OCI-LY1 (cell line): ENCODE results near the gene TESK2.

Source experiments
- EZH2 ChIP-seq: fragments of 200-600 bp; sonication (generic), shearing (Covaris generic); IDR thresholded peaks from 2 replicates; pipeline ENCODE4 v1.8.0; 2017; ENCODE audit warnings: borderline replicate concordance, mixed run types, mild to moderate bottlenecking, antibody characterized with exemption, low read length, moderate library complexity, mixed read lengths
- TF ChIP-seq, protein P1 (sequence below): fragments of 200-600 bp; sonication (generic), shearing (Covaris generic); IDR thresholded peaks from 2 replicates; pipeline ENCODE4 v1.5.1; 2017; ENCODE audit warnings: mild to moderate bottlenecking, antibody characterized with exemption, low read length, moderate library complexity, mixed read lengths

DNA sequence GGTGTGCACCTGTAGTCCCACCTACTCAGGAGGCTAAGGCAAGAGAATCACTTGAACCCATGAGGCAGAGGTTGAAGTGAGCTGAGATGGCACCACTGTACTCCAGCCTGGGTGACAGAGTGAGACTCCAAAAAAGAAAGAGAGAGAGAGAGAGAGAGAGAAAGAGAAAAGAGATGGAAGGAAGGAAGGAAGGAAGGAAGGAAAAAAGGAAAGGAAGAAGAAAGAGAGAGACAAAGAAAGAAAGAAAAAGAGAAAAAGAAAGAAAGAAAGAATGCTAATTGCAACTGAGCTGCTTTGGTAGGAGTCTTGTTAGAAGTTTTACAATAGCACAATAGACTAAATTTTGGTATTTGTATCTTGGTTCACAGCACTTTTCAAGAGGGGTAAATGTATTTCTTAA is 25.7 kb downstream of the TESK2 start:
- TF ChIP-seq, protein P1, sequence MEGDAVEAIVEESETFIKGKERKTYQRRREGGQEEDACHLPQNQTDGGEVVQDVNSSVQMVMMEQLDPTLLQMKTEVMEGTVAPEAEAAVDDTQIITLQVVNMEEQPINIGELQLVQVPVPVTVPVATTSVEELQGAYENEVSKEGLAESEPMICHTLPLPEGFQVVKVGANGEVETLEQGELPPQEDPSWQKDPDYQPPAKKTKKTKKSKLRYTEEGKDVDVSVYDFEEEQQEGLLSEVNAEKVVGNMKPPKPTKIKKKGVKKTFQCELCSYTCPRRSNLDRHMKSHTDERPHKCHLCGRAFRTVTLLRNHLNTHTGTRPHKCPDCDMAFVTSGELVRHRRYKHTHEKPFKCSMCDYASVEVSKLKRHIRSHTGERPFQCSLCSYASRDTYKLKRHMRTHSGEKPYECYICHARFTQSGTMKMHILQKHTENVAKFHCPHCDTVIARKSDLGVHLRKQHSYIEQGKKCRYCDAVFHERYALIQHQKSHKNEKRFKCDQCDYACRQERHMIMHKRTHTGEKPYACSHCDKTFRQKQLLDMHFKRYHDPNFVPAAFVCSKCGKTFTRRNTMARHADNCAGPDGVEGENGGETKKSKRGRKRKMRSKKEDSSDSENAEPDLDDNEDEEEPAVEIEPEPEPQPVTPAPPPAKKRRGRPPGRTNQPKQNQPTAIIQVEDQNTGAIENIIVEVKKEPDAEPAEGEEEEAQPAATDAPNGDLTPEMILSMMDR, result no peak
- no peak for TF ChIP-seq EZH2
